Gastroesophageal sphincter (tissue), 4 donors: Measurements from ENCODE around the gene THOC6. TPM values are rescaled to one million over a fixed set of nuclear protein-coding genes. Genes with fewer than 3 reads are reported as not detected.

Experiments
- ATAC-seq: fragments of 150-250 bp; one replicate; pipeline ENCODE4 v1.9.1; 2016; ENCODE audit warnings: mild to moderate bottlenecking, moderate library complexity
- H3K27ac ChIP-seq, 4 donors: fragments of 200-600 bp; sonication (generic) in 3 of 4; 1 replicate in 3 of 4; 2 replicates in 1 of 4; pipeline ENCODE4 v1.5.1; 2016 to 2019
- H3K27me3 ChIP-seq: fragments of 200-600 bp; sonication (generic); one replicate; pipeline ENCODE4 v1.5.1; 2019
- H3K36me3 ChIP-seq, 2 donors: fragments of 200-600 bp; sonication (generic); one replicate each; pipeline ENCODE4 v1.5.1; 2019; ENCODE audit warnings: control low read depth in 1 of 2
- H3K4me1 ChIP-seq, 3 donors: fragments of 200-600 bp; sonication (generic); 1 replicate in 2 of 3; 2 replicates in 1 of 3; pipeline ENCODE4 v1.5.1; 2016 to 2019; ENCODE audit warnings: control low read depth in 2 of 3
- H3K4me3 ChIP-seq, 2 donors: fragments of 200-600 bp; sonication (generic); one replicate each; pipeline ENCODE4 v1.5.1; 2019; ENCODE audit warnings: mild to moderate bottlenecking in 1 of 2, moderate library complexity in 1 of 2
- H3K9me3 ChIP-seq, 3 donors: fragments of 200-600 bp; sonication (generic); one replicate each; pipeline ENCODE4 v1.5.1; 2017 to 2019; ENCODE audit warnings: control low read depth in 2 of 3
- CTCF ChIP-seq, 4 experiments: fragments of 200-600 bp in 2 of 4; fragments of 450-650 bp in 2 of 4; sonication (generic) in 1 of 4; IDR thresholded peaks; one replicate each; pipeline ENCODE4 v1.5.1; 2017 to 2019; ENCODE audit warnings: antibody characterized with exemption in 4 of 4, mild to moderate bottlenecking in 2 of 4, moderate library complexity in 2 of 4
- EP300 ChIP-seq: sonication (generic); formaldehyde crosslinking; IDR thresholded peaks from one replicate; pipeline ENCODE4 v1.6.1; 2017; ENCODE audit warnings: antibody characterized with exemption, mild to moderate bottlenecking
- POLR2A ChIP-seq, 2 donors: fragments of 450-650 bp; IDR thresholded peaks; one replicate each; pipeline ENCODE4 v1.6.1; 2017; ENCODE audit warnings: antibody characterized with exemption in 2 of 2, mild to moderate bottlenecking in 2 of 2, moderate library complexity in 1 of 2
- POLR2AphosphoS5 ChIP-seq: sonication (generic); formaldehyde crosslinking; IDR thresholded peaks from one replicate; pipeline ENCODE4 v1.6.1; 2017; ENCODE audit warnings: antibody characterized with exemption
- WGBS, 2 donors: methylation state at CpG; one replicate each; pipeline ENCODE4 v1.1.5; 2018; ENCODE audit warnings: low coverage in 1 of 2; 5-methylcytosine and 5-hydroxymethylcytosine counted together
- total RNA-seq, 4 donors: library from RNA; depleted of rRNA; stranded (reverse); fragments of >200 nt; gene quantifications; one replicate each; pipeline ENCODE4 v1.1.0, GENCODE V29; 2016

Gene THOC6
- total RNA-seq, result 10 to 100 TPM; 17.6 to 28.2 (median 25.0) TPM

GRCh38 chr16:3023669-3024478, at the start of gene THOC6, which contains the start of gene HCFC1R1:
Gene THOC6, plus strand, starts transcription at chr16:3024035. Its CDS starts 292 bp downstream, at chr16:3024327.
Gene HCFC1R1, minus strand, starts transcription at chr16:3023942. Its CDS starts 1 bp downstream, at chr16:3023941.
- peak; percentile 85 for ATAC-seq
- TF ChIP-seq EP300 (no peak), CTCF (IDR thresholded peaks at IDR 0.05) (no peak), POLR2A (IDR thresholded peaks at IDR 0.05) (peak; percentile 64 to 68), POLR2AphosphoS5 (peak; percentile 72)
- H3K27me3 ChIP-seq, result peaks cover 12% of the 10 kb centered on the region
- no peaks in the 10 kb centered on the region for H3K9me3 ChIP-seq
- H3K4me1 ChIP-seq, result peaks cover 0 to 72% (median 33%) of the 10 kb centered on the region in 3 donors
- WGBS, 2 donors, result 20% methylated on average over 1 of the region's 69 CpGs; no CpG with 5 or more reads in 1 of the 2 donors
- H3K27ac ChIP-seq, result peak within 1 kb of the TSS; percentile 93 to 97 (median 96)
- peaks cover 0 to 22% of the 10 kb centered on the region in 2 donors for H3K36me3 ChIP-seq
- peak within 1 kb of the TSS; percentile 60 to 81 for H3K4me3 ChIP-seq

DNA sequence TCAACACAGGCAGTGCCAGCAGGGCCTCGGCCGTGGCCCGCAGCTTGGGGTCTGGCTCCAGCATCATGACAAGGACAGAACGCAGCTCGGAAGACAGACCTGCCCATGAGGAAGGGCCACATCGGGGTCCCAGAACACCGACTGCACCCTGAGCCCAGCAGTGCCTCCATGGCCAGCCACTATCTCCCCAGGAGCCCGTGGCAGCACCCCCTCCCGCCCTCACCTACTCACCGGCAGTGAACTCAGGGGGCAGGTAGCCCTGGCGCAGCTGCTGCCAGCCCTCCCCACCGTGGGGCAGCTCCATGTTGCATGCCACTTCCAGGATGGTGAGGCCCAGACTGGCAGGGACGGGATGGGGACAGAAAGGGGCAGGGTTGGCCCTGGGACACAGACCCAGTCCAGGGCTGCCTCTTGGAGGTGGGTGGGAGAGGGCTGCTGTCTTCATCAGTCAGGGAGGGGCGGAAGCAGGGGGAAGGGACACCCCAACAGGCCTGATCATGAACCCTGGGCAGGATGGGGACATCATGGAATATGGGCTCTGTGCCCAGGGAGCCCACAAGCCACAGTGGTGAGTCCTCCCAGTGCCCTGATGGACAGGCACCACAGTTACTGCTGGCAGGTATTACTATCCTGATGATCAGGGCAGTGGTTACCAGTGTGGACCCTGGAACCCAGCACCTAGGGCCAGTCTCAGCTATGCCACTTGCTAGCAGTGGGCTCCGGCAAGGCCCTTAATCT, 49.3 kb upstream of the THOC6 start:
- Histone ChIP-seq H3K4me1 (peaks cover 0 to 14% (median 0%) of the 10 kb centered on the region in 3 donors), H3K36me3 (no peaks in the 10 kb centered on the region), H3K27me3 (peaks cover 46% of the 10 kb centered on the region), H3K4me3 (no peak overlapping the region), H3K9me3 (no peaks in the 10 kb centered on the region), H3K27ac (no peak overlapping the region)
- no peak for TF ChIP-seq POLR2AphosphoS5
- TF ChIP-seq EP300, result no peak
- TF ChIP-seq CTCF (IDR thresholded peaks at IDR 0.05), result no peak
- no peak for TF ChIP-seq POLR2A (IDR thresholded peaks at IDR 0.05)
- ATAC-seq, result no peak
- 100% methylated on average over 1 of the region's 15 CpGs; no CpG with 5 or more reads in 1 of the 2 donors for WGBS, 2 donors

- TF ChIP-seq EP300 (no peak), POLR2A (IDR thresholded peaks at IDR 0.05) (no peak), POLR2AphosphoS5 (no peak)
- H3K27me3 ChIP-seq, result peaks cover 53% of the 10 kb centered on the region
- H3K36me3 ChIP-seq, result no peaks in the 10 kb centered on the region
- no peaks in the 10 kb centered on the region for H3K9me3 ChIP-seq
- H3K4me1 ChIP-seq, result peaks cover 0 to 14% (median 5%) of the 10 kb centered on the region in 3 donors
- WGBS, 2 donors, result 90% methylated on average over 2 of the region's 28 CpGs; no CpG with 5 or more reads in 1 of the 2 donors
- H3K4me3 ChIP-seq, result no peak overlapping the region
- H3K27ac ChIP-seq, result no peak overlapping the region
- ATAC-seq, result no peak
Measured at GRCh38 chr16:2975161-2975795, 48.6 kb upstream of the THOC6 start.

- H3K27ac ChIP-seq, result no peak overlapping the region
- peaks cover 0 to 17% (median 5%) of the 10 kb centered on the region in 3 donors for H3K4me1 ChIP-seq
- 75 to 85% methylated on average over 4 to 5 of the region's 7 CpGs for WGBS, 2 donors
- no peak overlapping the region for H3K4me3 ChIP-seq
- H3K27me3 ChIP-seq, result peaks cover 49% of the 10 kb centered on the region
- no peaks in the 10 kb centered on the region for H3K36me3 ChIP-seq
- no peaks in the 10 kb centered on the region for H3K9me3 ChIP-seq
- ATAC-seq, result no peak
- TF ChIP-seq POLR2AphosphoS5, result no peak
- no peak for TF ChIP-seq CTCF (IDR thresholded peaks at IDR 0.05)
- TF ChIP-seq POLR2A (IDR thresholded peaks at IDR 0.05), result no peak
- no peak for TF ChIP-seq EP300
Measured at GRCh38 chr16:2976201-2976600, 47.6 kb upstream of the THOC6 start.

DNA sequence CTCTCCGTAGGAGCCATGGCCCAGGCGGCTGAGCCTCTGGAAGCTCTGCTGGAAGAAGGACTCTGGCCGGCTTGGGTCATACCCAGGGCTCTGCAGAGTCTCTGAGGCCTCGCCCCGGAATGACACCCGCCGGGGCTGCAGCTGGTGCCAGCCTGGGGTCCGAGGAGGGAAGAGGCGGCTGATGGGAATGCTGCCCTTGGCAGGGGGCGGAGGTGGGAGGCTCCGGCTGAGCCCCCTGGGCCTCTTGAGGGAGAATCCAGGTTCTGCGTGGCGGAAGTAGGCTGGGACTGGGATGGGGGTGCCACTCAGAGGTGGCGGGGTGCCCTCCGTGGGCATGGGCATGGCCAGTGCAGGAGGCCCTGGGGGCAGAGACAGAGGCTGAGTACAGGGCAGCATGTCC, 47.2 kb upstream of the THOC6 start:
- H3K36me3 ChIP-seq, result no peaks in the 10 kb centered on the region
- no peaks in the 10 kb centered on the region for H3K9me3 ChIP-seq
- no peak for ATAC-seq
- peaks cover 0 to 21% (median 5%) of the 10 kb centered on the region in 3 donors for H3K4me1 ChIP-seq
- peaks cover 44% of the 10 kb centered on the region for H3K27me3 ChIP-seq
- H3K27ac ChIP-seq, result no peak overlapping the region
- 80% methylated on average over 1 of the region's 15 CpGs; no CpG with 5 or more reads in 1 of the 2 donors for WGBS, 2 donors
- TF ChIP-seq EP300 (no peak), POLR2A (IDR thresholded peaks at IDR 0.05) (no peak), POLR2AphosphoS5 (no peak), CTCF (IDR thresholded peaks at IDR 0.05) (no peak)
- no peak overlapping the region for H3K4me3 ChIP-seq
